T-helper 2 cell treated with Interferon-gamma antibody and Interleukin-4, amounts not matched to agents 5 μg/mL and 100 μg/mL, for 36 hours (primary cell): ENCODE measurements around the gene RAPGEF1.

Source experiments
- DNase-seq: peaks from one replicate; pipeline ENCODE4 v3.0.0; 2021; ENCODE audit warnings: low spot score
- H3K27ac Mint-ChIP-seq: one replicate; pipeline ENCODE4 v1.8.0; 2021; ENCODE audit warnings: mild to moderate bottlenecking, mixed read lengths
- H3K27me3 Mint-ChIP-seq: one replicate; pipeline ENCODE4 v1.8.0; 2021; ENCODE audit warnings: low read depth, mixed read lengths
- H3K36me3 Mint-ChIP-seq: one replicate; pipeline ENCODE4 v1.8.0; 2021; ENCODE audit warnings: low read depth, mixed read lengths
- H3K4me1 Mint-ChIP-seq: one replicate; pipeline ENCODE4 v1.8.0; 2021; ENCODE audit warnings: low read depth, mixed read lengths
- H3K4me3 Mint-ChIP-seq: one replicate; pipeline ENCODE4 v1.8.0; 2022; ENCODE audit warnings: mild to moderate bottlenecking, moderate library complexity, mixed read lengths
- H3K9me3 Mint-ChIP-seq: one replicate; pipeline ENCODE4 v1.8.0; 2021; ENCODE audit warnings: mixed read lengths

Gene RAPGEF1

DNA sequence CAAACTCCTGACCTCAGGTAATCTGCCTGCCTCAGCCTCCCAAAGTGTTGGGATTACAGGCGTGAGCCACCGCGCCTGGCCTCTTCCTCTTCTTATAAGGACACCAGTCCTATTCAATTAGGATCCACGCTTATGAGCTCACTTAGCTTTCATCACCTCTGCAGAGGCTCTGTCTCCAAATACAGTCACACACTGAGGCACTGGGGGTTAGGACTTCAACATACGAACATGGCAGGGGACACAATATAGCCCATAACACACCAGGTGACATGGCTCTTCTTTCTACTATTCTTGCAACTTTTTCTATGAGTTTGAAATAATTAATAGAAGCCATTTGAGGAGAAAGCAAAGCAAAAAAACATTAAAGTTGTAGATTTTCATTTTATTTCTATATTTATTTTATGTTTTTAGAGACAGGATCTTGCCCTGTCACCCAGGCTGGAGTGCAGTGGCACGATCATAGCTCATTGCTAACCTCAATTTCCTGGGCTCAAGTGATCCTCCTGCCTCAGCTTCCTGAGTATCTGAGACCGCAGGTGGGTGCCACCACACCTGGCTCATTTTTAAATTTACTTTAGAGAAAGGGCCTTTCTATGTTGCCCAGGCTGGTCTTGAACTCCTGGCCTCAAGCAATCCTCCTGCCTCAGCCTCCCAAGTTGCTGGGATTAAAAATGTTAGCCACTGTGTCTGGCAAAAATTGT, 200.5 kb downstream of the RAPGEF1 start:
- H3K4me1 Mint-ChIP-seq: peaks cover 17% of the 10 kb centered on the region
- no peak overlapping the region for H3K27ac Mint-ChIP-seq
- peaks cover 4% of the 10 kb centered on the region for H3K36me3 Mint-ChIP-seq
- H3K4me3 Mint-ChIP-seq: no peak overlapping the region
- no peak for DNase-seq
- H3K27me3 Mint-ChIP-seq: peaks cover 11% of the 10 kb centered on the region
- H3K9me3 Mint-ChIP-seq: peaks cover 18% of the 10 kb centered on the region

DNA sequence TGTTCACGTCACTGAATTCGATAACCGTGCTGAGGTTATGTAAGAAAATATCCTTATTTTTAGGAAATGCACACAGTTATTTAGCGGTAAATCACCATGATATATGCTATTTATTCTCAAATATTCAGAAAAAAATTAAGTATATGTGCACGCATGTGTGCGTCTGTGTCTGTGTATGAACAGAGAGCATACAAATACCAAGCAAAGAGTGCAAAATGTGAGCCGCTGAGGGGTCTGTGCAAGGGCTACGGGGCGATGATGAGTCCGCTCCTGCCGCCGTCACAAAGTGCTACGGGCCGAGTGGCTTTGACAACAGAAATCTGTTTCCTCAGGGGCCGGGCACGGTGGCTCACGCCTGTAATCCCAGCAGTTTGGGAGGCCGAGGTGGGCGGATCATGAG, 201.9 kb downstream of the RAPGEF1 start:
- no peak overlapping the region for H3K4me3 Mint-ChIP-seq
- H3K9me3 Mint-ChIP-seq: peaks cover 4% of the 10 kb centered on the region
- no peak for DNase-seq

DNA sequence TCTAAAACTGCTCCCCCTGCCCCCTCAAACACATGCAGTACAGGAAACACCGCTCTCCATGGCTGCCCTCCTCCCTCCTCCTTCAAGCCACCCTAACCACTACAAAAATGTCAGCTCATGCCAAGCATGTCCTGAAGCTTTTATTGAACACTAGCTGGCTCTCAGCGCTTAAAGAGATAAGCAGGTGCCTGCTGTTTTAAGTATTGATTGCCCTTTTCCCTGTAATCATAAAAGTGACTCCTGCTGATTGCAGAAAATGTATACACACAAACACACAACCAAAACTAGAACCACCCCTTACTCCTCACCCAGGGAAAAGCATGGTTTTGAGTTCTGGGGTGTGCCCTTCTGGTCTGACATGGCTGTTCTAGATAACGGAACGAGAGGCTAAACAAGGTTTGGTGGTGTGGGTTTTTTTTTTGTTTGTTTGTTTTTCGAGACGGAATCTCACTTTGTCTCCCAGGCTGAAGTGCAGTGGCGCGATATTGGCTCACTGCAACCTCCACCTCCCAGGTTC, 205.1 kb downstream of the RAPGEF1 start:
- Mint-ChIP-seq H3K4me3 (peak overlapping the region; percentile 14), H3K27ac (peak overlapping the region; percentile 11), H3K4me1 (peaks cover 17% of the 10 kb centered on the region), H3K36me3 (no peaks in the 10 kb centered on the region), H3K9me3 (no peaks in the 10 kb centered on the region), H3K27me3 (no peaks in the 10 kb centered on the region)
- no peak for DNase-seq

More for the DNA sequence above, 201.9 kb downstream of the RAPGEF1 start:
- H3K36me3 Mint-ChIP-seq: no peaks in the 10 kb centered on the region
- H3K27ac Mint-ChIP-seq: no peak overlapping the region
- peaks cover 18% of the 10 kb centered on the region for H3K4me1 Mint-ChIP-seq
- H3K27me3 Mint-ChIP-seq: peaks cover 3% of the 10 kb centered on the region

DNA sequence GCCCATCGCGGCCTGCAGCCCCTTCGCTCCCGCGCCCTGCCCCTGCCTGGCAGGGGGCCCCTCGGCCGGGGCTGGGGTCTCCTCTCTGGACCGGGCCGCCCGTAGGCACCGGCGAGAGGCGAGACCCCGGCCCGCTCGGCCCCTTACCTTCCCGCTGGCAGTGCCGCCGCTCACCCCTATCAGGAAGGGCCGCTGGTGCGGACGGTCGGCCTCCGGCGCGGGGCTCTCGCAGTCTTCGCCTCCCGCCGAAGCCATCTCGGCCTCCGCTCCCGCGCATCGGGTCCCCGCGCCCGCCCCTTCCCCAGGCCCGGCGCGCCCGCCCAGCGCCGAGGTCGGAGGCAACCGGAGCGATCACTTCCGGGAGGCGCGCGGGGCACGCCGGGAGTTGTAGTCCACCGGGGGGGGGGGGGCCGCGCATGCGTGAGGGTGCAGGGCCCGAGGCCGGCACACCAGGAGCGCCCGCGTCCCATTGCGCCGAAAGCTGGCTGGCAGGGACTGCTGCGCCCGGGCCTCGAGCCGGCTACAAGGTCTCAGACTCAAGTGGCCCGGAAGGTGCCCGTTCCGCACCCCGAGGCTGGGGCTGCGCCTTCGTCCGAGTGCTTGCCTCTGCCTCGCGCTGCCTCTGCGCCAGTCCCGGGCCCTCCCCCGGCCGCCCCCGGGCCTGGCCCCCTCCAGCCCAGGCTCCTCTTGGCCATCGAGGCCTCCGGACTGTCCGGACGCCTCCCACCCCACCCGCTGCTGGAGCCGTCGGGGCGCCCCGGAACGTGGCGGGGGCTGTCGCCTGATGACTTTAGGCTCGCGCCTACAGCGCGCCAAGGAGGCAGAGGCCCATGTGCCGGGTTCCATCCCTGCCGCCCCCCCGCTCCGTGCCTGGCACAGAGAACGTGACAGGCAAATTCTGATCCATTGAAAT, 208.7 kb downstream of the RAPGEF1 start, which contains the start of gene UCK1:
TSS of gene UCK1 (minus strand) at position 344 of the 913 bp plus-strand sequence. CDS start at position 255, 89 bp downstream.
- Mint-ChIP-seq H3K27ac (peak within 1 kb of the TSS; percentile 67), H3K4me3 (peak within 1 kb of the TSS; percentile 81), H3K4me1 (peaks cover 22% of the 10 kb centered on the region), H3K27me3 (no peaks in the 10 kb centered on the region), H3K9me3 (no peaks in the 10 kb centered on the region), H3K36me3 (peaks cover 21% of the 10 kb centered on the region)
- DNase-seq: peak; percentile 73

DNA sequence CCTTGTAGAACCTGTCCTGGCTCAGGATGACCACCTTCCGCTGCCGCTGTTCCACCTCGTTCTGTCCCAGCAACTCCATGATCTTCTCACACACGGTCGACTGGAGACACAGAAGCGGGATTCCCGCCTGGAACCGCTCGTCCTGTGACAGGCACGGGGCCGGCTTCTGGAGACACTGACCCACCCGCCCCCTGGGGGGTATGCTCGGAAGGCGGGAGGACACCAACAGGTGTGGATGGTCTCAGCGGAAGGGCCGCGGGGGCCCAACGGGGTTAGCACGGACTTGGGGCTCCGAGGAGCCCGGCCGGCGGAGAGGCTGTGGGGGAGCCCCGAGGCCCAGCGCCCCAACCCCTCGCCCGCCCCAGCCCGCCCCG, 209.3 kb downstream of the RAPGEF1 start:
- Mint-ChIP-seq H3K27me3 (no peaks in the 10 kb centered on the region), H3K4me3 (peak overlapping the region; percentile 81), H3K4me1 (peaks cover 22% of the 10 kb centered on the region), H3K9me3 (no peaks in the 10 kb centered on the region), H3K36me3 (peaks cover 24% of the 10 kb centered on the region), H3K27ac (peak overlapping the region; percentile 67)
- DNase-seq: peak; percentile 20

DNA sequence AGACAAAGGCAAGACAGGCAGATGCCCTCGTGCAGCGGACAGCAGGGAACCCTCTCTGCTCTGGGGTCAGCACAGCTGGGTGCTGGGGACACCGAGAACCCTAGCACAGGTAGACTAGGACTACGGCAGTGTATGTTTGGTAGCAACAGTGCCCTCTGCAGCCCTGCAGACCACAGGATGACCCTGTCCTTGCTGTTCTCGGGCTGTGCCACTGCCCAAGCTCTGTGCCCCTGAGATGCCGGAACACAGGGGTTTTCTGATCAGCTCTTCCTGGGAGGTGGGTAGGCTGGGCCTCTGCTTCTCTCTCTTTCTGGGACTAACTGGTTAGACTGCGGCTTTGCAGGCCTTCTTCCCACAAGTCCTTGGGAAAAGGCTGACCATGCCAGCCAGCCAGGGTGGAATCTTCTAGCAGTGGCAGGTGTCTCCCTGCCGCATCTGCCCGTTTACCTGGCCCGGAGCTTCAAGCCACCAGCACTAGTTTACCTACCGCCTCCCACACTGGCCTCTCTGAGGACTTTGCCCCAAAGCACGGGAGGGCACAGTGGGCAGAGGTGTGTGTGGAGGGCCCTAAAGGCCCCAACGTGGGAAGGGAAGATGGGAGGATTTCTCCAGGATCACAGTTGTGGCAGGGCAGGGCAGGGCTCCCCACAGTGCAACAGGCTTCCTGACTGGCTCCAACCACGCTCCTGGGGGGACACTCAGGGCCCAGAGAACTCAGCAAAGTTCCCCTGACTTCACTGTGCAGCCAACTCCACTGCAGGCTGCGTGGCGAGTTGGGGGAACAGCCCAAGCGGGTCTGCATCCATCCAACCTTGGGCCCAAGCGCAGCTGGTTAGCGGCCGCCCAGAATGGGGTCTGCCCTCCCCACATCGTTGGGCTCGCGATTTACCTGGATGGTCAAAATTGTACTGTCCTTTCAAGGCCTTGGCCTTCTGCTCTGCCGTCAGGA, 210.0 kb downstream of the RAPGEF1 start:
- H3K4me3 Mint-ChIP-seq: peak overlapping the region; percentile 81
- peak overlapping the region; percentile 67 for H3K27ac Mint-ChIP-seq
- peaks cover 21% of the 10 kb centered on the region for H3K4me1 Mint-ChIP-seq
- no peaks in the 10 kb centered on the region for H3K27me3 Mint-ChIP-seq
- H3K9me3 Mint-ChIP-seq: no peaks in the 10 kb centered on the region
- H3K36me3 Mint-ChIP-seq: peaks cover 24% of the 10 kb centered on the region
- DNase-seq: no peak

DNA sequence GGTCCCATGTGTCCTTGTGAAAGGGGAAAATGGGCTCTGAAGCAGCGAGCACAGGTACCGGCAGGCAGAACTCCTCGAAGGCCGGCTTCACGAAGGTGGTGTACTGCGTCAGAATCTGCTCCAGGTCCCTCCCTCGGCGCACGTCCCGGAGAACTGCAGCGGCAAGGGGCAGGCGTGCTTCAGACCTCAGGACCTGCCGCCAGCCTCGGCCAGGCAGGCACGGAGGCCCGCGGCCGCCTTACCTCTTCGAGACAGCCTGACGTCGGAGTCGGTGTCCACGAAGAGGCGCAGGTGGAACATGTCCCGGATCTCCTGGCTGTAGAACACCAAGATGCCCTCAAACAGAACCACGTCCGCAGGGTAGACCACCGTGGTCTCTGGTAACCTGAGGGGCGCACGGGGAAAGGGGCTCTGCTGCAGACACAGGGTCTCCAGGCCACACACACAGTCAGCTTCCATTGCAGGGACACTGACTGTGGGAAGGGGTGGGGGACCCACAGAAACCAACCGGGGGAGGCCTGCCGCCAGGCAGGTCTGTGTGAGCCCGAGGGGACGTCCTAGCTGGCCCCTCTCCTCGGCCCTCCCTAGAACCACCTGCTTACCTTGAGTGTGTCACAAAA, 210.9 kb downstream of the RAPGEF1 start:
- H3K36me3 Mint-ChIP-seq: peaks cover 30% of the 10 kb centered on the region

DNA sequence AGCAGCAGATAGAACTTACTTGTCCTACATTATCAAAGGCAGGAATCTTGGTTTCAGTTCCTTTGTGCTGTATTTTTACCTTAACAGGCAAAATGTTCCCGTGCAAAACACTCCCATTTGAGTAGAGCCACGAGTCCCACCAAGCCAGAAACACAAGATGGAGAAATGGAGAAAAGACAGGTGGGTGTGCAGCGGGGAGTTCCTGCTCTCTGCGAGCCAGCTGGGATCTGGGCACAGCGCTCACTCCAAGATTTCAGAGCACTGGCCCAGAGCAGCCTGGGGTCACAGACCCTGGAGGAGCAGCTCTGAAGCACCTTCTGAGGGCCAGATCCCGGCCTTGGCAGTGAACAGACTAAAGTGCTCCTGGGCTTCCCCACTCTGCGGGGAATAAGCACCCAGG, 211.7 kb downstream of the RAPGEF1 start:
- Mint-ChIP-seq H3K4me1 (peaks cover 15% of the 10 kb centered on the region), H3K4me3 (peak overlapping the region; percentile 62), H3K36me3 (peaks cover 30% of the 10 kb centered on the region), H3K9me3 (no peaks in the 10 kb centered on the region), H3K27ac (peak overlapping the region; percentile 38), H3K27me3 (no peaks in the 10 kb centered on the region)
- no peak for DNase-seq

More for the DNA sequence above, 210.9 kb downstream of the RAPGEF1 start:
- DNase-seq: no peak
- Mint-ChIP-seq H3K4me1 (peaks cover 15% of the 10 kb centered on the region), H3K4me3 (peak overlapping the region; percentile 62), H3K27ac (no peak overlapping the region), H3K9me3 (no peaks in the 10 kb centered on the region), H3K27me3 (no peaks in the 10 kb centered on the region)
